GM10266 (cell line): ENCODE data around the gene SPATA24.

Source experiments
- DNase-seq: peaks from one replicate; pipeline ENCODE4 v3.0.0; 2012; ENCODE audit errors: extremely low spot score
- TF ChIP-seq, protein P1 (sequence below): IDR thresholded peaks from 2 replicates; pipeline ENCODE4 v1.5.1; 2012; ENCODE audit warnings: mild to moderate bottlenecking, low read depth; ENCODE audit not compliant: control insufficient read depth, insufficient read depth; ENCODE audit errors: missing control alignments

The SPATA24 gene

GRCh38 chr5:139439013-139439903 is 35.4 kb upstream of the SPATA24 start, which contains the start of gene DNAJC18:
Gene DNAJC18 (minus strand): TSS chr5:139439525. CDS start chr5:139439445, 80 bp downstream.
- TF ChIP-seq, protein P1, sequence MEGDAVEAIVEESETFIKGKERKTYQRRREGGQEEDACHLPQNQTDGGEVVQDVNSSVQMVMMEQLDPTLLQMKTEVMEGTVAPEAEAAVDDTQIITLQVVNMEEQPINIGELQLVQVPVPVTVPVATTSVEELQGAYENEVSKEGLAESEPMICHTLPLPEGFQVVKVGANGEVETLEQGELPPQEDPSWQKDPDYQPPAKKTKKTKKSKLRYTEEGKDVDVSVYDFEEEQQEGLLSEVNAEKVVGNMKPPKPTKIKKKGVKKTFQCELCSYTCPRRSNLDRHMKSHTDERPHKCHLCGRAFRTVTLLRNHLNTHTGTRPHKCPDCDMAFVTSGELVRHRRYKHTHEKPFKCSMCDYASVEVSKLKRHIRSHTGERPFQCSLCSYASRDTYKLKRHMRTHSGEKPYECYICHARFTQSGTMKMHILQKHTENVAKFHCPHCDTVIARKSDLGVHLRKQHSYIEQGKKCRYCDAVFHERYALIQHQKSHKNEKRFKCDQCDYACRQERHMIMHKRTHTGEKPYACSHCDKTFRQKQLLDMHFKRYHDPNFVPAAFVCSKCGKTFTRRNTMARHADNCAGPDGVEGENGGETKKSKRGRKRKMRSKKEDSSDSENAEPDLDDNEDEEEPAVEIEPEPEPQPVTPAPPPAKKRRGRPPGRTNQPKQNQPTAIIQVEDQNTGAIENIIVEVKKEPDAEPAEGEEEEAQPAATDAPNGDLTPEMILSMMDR = no peak
- peak; percentile 89 for DNase-seq

DNA sequence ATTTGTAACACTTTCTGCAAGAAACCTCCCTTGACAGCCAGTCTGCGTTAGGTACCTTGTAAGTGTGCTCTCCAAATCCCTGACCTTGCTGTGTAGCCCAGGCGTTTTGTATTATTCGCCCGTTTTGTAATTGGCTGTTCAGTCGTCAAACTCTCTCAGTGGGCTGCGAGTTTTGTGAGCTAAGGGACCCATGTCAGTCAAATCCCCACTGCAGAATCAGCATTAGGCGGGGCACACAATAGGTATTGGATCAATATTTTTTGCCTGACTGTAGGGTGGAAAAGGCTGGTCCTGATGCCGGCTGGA is 34.8 kb upstream of the SPATA24 start:
- DNase-seq = no peak

GRCh38 chr5:139435676-139436075 is 31.8 kb upstream of the SPATA24 start:
- TF ChIP-seq, protein P1 = no peak
- no peak for DNase-seq

More for the DNA sequence above, 34.8 kb upstream of the SPATA24 start:
- TF ChIP-seq, protein P1 = no peak

DNA sequence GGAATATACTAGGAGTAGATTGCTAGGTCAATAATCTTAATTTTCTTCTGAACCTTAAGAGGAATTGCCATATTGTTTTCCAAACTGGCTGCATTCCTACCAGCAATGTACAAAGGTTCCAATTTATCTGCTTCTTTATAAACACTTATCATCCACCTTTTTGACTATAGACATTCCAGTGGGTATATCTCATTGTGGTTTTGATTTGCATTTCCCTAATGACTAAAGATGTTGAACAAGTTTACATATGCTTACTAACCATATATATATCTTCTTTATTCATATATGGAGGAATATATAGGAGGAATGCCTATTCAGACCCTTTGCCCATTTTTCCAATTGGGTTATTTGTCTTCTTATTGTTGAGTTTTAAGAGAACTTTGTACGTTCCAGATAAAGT is 27.8 kb upstream of the SPATA24 start:
- DNase-seq = no peak
- TF ChIP-seq, protein P1 = no peak

DNA sequence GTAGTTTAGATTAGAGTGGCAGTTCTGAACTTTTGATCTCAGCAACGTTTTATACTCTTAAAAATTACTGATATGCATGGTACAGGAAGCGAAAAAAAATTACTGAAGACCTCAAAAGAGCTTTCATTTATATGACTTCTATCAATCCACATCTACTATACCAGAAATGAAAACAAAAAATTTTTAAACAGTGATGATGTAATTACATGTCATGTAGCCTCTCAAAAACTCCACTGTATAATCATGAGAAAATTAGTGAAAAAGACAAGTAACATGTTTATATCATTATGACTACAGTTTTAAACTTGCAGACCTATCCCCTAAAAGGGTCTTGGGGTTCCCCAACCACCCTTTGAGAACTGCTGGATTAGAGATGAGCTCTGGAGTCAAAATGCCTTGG is 26.1 kb upstream of the SPATA24 start:
- DNase-seq = no peak
- TF ChIP-seq, protein P1 = no peak

DNA sequence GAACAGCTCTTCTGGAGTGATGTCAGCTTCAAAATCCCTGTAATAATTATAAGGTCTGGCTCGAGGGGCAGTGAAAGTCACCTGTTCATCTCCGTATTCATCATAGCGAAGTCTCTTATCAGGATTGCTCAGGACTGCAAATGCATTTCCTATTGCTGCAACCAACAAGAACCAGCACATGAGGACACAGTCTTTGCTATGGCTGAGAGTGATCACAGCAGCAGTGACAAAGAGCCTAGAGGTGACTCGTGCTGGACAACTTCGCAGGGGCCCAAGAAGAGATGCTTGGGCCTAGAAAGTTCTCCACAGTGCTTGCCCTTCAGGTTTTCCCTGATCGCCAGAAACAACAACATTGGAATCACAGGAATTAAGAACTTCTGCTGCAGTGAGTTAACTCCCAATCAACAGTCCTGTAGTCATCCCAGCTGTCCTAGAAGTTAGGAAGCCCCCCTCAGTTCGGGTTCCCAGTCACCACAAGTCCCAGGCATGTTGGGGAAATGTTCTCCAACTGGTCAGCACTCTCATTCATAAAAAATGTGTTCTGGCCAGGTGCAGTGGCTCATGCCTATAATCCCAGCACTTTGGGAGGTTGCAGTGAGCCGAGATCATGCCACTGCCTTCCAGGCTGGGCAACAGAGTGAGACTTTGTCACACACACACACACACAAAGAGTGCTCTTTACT is 22.5 kb upstream of the SPATA24 start:
- DNase-seq = no peak
- TF ChIP-seq, protein P1 = no peak

- TF ChIP-seq, protein P1 = no peak
- no peak for DNase-seq
Observed at GRCh38 chr5:139425497-139425896, 21.6 kb upstream of the SPATA24 start.
